Measurements from ENCODE around the gene DNAH3. TPM values are rescaled to one million over a fixed set of nuclear protein-coding genes. Genes with fewer than 3 reads are reported as not detected.
"Not testable (repeated sequence)": the region's sequence is repeated elsewhere in the genome, so short reads cannot be mapped to it uniquely, and the experiment has no call there.

DNAH3 gene
- total and polyA plus RNA-seq, 10 donors: 0.02 to 0.03 TPM; not detected in 8

- intact Hi-C loops (cut with DNase I; ENCODE audit: low total_unique reads): no loop called here
- Histone ChIP-seq H3K27ac (no peak overlapping the region), H3K27me3 (replicated peaks in 1 of 7) (peaks cover 0 to 39% (median 0%) of the 10 kb centered on the region in 7 donors), H3K36me3 (no peaks in the 10 kb centered on the region), H3K4me1 (no peaks in the 10 kb centered on the region), H3K9me3 (no peaks in the 10 kb centered on the region), H3K4me3 (no peak overlapping the region)
- no peak for TF ChIP-seq POLR2AphosphoS5 (IDR thresholded peaks at IDR 0.05)
- DNase-seq: no peak
- 54 to 68% (median 60%) methylated on average over 3 of the region's 3 CpGs for WGBS, 5 donors
These were observed 94.2 kb downstream of the DNAH3 start for GRCh38 chr16:21056396-21056795.

- H3K36me3 ChIP-seq; H3K4me1 ChIP-seq; H3K27ac ChIP-seq; H3K9me3 ChIP-seq; DNase-seq; intact Hi-C loops (cut with DNase I; ENCODE audit: low total_unique reads); H3K4me3 ChIP-seq: not testable (repeated sequence)
- 80 to 96% (median 89%) methylated on average over 4 of the region's 4 CpGs for WGBS, 5 donors
- peaks cover 0 to 39% (median 0%) of the 10 kb centered on the region in 7 donors for H3K27me3 ChIP-seq (replicated peaks in 1 of 7)
These were observed 94.9 kb downstream of the DNAH3 start for GRCh38 chr16:21055738-21056137.

- DNase-seq: no peak
- Histone ChIP-seq H3K27ac (no peak overlapping the region), H3K27me3 (replicated peaks in 1 of 7) (peaks cover 0 to 51% (median 0%) of the 10 kb centered on the region in 7 donors), H3K4me3 (no peak overlapping the region), H3K9me3 (no peaks in the 10 kb centered on the region), H3K4me1 (no peaks in the 10 kb centered on the region), H3K36me3 (no peaks in the 10 kb centered on the region)
- intact Hi-C loops (cut with DNase I; ENCODE audit: low total_unique reads): no loop called here
- 69 to 100% (median 87%) methylated on average over 1 of the region's 1 CpG for WGBS, 5 donors
- no peak for TF ChIP-seq POLR2AphosphoS5 (IDR thresholded peaks at IDR 0.05)
- TF ChIP-seq CTCF (IDR thresholded peaks at IDR 0.05 in 8 of 11, conservative IDR thresholded peaks at IDR 0.05 in 3 of 11): no peak
- TF ChIP-seq POLR2A (IDR thresholded peaks at IDR 0.05): no peak
These were observed 97.1 kb downstream of the DNAH3 start for GRCh38 chr16:21053590-21053989.

- H3K27ac ChIP-seq; intact Hi-C loops (cut with DNase I; ENCODE audit: low total_unique reads); H3K4me3 ChIP-seq; H3K9me3 ChIP-seq; H3K36me3 ChIP-seq; DNase-seq; H3K4me1 ChIP-seq: not testable (repeated sequence)
- H3K27me3 ChIP-seq (replicated peaks in 1 of 7): peaks cover 0 to 31% (median 0%) of the 10 kb centered on the region in 7 donors
- 80 to 94% (median 85%) methylated on average over 18 to 31 of the region's 31 CpGs for WGBS, 5 donors
These were observed 102.3 kb downstream of the DNAH3 start for GRCh38 chr16:21048091-21048912.

GRCh38 chr16:21038197-21038596 is 112.4 kb downstream of the DNAH3 start:
- WGBS, 5 donors: 81 to 90% (median 86%) methylated on average over 7 of the region's 7 CpGs
- TF ChIP-seq POLR2A (IDR thresholded peaks at IDR 0.05) (no peak), POLR2AphosphoS5 (IDR thresholded peaks at IDR 0.05) (no peak), CTCF (IDR thresholded peaks at IDR 0.05 in 8 of 11, conservative IDR thresholded peaks at IDR 0.05 in 3 of 11) (no peak)
- no peaks in the 10 kb centered on the region for H3K27me3 ChIP-seq (replicated peaks in 1 of 7)

More at GRCh38 chr16:21038197-21038596, 112.4 kb downstream of the DNAH3 start:
- Histone ChIP-seq H3K27ac (no peak overlapping the region), H3K4me3 (no peak overlapping the region), H3K9me3 (no peaks in the 10 kb centered on the region), H3K4me1 (no peaks in the 10 kb centered on the region), H3K36me3 (no peaks in the 10 kb centered on the region)
- DNase-seq: no peak
- intact Hi-C loops (cut with DNase I; ENCODE audit: low total_unique reads): no loop called here
